ENCODE data around the gene SPINK4. TPM values are rescaled to one million over a fixed set of nuclear protein-coding genes. Genes with fewer than 3 reads are reported as not detected.

The SPINK4 gene
- total RNA-seq, 4 donors from 2014 or later = not detected

GRCh38 chr9:33254211-33254610 is 14.2 kb downstream of the SPINK4 start:
- TF ChIP-seq POLR2A (IDR thresholded peaks at IDR 0.05) (no peak), EP300 (IDR thresholded peaks at IDR 0.05) (no peak)
- TF ChIP-seq, protein P1, sequence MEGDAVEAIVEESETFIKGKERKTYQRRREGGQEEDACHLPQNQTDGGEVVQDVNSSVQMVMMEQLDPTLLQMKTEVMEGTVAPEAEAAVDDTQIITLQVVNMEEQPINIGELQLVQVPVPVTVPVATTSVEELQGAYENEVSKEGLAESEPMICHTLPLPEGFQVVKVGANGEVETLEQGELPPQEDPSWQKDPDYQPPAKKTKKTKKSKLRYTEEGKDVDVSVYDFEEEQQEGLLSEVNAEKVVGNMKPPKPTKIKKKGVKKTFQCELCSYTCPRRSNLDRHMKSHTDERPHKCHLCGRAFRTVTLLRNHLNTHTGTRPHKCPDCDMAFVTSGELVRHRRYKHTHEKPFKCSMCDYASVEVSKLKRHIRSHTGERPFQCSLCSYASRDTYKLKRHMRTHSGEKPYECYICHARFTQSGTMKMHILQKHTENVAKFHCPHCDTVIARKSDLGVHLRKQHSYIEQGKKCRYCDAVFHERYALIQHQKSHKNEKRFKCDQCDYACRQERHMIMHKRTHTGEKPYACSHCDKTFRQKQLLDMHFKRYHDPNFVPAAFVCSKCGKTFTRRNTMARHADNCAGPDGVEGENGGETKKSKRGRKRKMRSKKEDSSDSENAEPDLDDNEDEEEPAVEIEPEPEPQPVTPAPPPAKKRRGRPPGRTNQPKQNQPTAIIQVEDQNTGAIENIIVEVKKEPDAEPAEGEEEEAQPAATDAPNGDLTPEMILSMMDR (IDR thresholded peaks at IDR 0.05) = no peak
- Histone ChIP-seq H3K4me1 (no peaks in the 10 kb centered on the region), H3K9me3 (no peaks in the 10 kb centered on the region), H3K4me3 (no peak overlapping the region), H3K27me3 (no peaks in the 10 kb centered on the region), H3K36me3 (peaks cover 4 to 89% (median 32%) of the 10 kb centered on the region in 3 donors), H3K27ac (no peak overlapping the region)
- WGBS, 2 donors = 90 to 99% methylated on average over 4 of the region's 4 CpGs
- no peak for DNase-seq (ENCODE audit: low spot score in 2 of 2)

DNA sequence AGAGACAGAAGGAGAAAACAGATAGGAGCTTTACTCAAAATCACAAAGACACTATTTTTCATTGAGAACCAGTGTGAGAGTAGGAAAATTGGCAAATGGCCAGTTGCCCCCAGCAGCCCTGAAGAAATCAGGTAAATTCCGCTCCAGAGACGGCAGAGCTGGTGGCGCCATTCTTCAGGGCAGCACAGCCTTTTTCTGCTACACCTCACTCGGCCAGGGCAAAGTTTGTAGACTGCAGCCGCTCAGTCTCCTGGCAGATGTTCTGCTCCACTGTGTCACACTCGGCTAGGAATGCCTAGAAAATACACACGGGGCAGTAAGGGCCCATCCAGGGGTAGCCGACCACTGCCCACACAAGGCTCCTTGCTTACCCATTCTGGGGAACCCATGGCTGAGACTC is 15.0 kb downstream of the SPINK4 start:
- DNase-seq (ENCODE audit: low spot score in 2 of 2) = no peak
- Histone ChIP-seq H3K9me3 (no peaks in the 10 kb centered on the region), H3K36me3 (peaks cover 4 to 89% (median 35%) of the 10 kb centered on the region in 3 donors), H3K27ac (no peak overlapping the region), H3K4me1 (no peaks in the 10 kb centered on the region), H3K4me3 (no peak overlapping the region), H3K27me3 (no peaks in the 10 kb centered on the region)
- 91 to 94% methylated on average over 8 of the region's 8 CpGs for WGBS, 2 donors
- TF ChIP-seq POLR2A (IDR thresholded peaks at IDR 0.05) (no peak), EP300 (IDR thresholded peaks at IDR 0.05) (no peak)

GRCh38 chr9:33255471-33255870 is 15.5 kb downstream of the SPINK4 start:
- H3K4me3 ChIP-seq = no peak overlapping the region
- no peak overlapping the region for H3K27ac ChIP-seq
- no peaks in the 10 kb centered on the region for H3K4me1 ChIP-seq
- peaks cover 4 to 89% (median 35%) of the 10 kb centered on the region in 3 donors for H3K36me3 ChIP-seq
- no peaks in the 10 kb centered on the region for H3K27me3 ChIP-seq
- no peak for DNase-seq (ENCODE audit: low spot score in 2 of 2)
- 89 to 90% methylated on average over 4 of the region's 4 CpGs for WGBS, 2 donors
- H3K9me3 ChIP-seq = no peaks in the 10 kb centered on the region
- TF ChIP-seq, protein P1 (IDR thresholded peaks at IDR 0.05) = no peak
- TF ChIP-seq POLR2A (IDR thresholded peaks at IDR 0.05) (no peak), EP300 (IDR thresholded peaks at IDR 0.05) (no peak)

DNA sequence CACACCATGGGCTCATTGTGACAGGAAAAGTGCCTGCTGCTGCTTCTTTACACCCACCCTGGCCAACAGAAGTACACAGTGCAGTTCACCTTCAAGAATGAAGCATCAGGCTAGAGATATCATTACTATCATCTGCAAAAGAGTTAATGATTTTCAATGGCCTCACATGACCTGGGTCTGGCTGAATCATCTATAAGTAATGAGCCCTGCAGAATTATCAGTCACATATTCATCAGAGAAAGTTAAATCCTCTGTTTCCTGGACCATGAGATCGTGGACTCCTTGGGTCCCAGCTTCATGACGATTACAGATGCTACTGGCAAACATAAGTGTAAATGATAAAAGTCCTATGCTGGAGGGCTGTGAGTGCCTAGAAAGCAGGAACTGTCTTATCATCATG is 16.3 kb downstream of the SPINK4 start:
- H3K36me3 ChIP-seq = peaks cover 4 to 96% (median 35%) of the 10 kb centered on the region in 3 donors
- no peaks in the 10 kb centered on the region for H3K4me1 ChIP-seq
- 62 to 81% methylated on average over 2 of the region's 2 CpGs for WGBS, 2 donors
- no peaks in the 10 kb centered on the region for H3K27me3 ChIP-seq
- H3K4me3 ChIP-seq = no peak overlapping the region
- H3K27ac ChIP-seq = no peak overlapping the region
- DNase-seq (ENCODE audit: low spot score in 2 of 2) = no peak
- no peaks in the 10 kb centered on the region for H3K9me3 ChIP-seq
- no peak for TF ChIP-seq POLR2A (IDR thresholded peaks at IDR 0.05)
- TF ChIP-seq, protein P1 (IDR thresholded peaks at IDR 0.05) = no peak
- TF ChIP-seq EP300 (IDR thresholded peaks at IDR 0.05) = no peak

- WGBS, 2 donors = 92 to 95% methylated on average over 4 of the region's 4 CpGs
- peaks cover 4 to 99% (median 35%) of the 10 kb centered on the region in 3 donors for H3K36me3 ChIP-seq
These were observed 17.3 kb downstream of the SPINK4 start for GRCh38 chr9:33257276-33257675.

More at GRCh38 chr9:33257276-33257675, 17.3 kb downstream of the SPINK4 start:
- DNase-seq (ENCODE audit: low spot score in 2 of 2) = no peak
- H3K4me3 ChIP-seq = no peak overlapping the region
- TF ChIP-seq POLR2A (IDR thresholded peaks at IDR 0.05) = no peak
- TF ChIP-seq, protein P1 (IDR thresholded peaks at IDR 0.05) = no peak
- TF ChIP-seq EP300 (IDR thresholded peaks at IDR 0.05) = no peak
- no peaks in the 10 kb centered on the region for H3K27me3 ChIP-seq
- no peak overlapping the region for H3K27ac ChIP-seq
- H3K9me3 ChIP-seq = no peaks in the 10 kb centered on the region
- peaks cover 0 to under 1% (median 0%) of the 10 kb centered on the region in 4 donors for H3K4me1 ChIP-seq

All from tibial nerve (tissue), 4 donors.